GM21723 (cell line): ENCODE results near the gene PDE7B.

Source experiments
- ATAC-seq: cut with Tn5 transposase; IDR thresholded peaks from one replicate; pipeline ENCODE4 v1.9.1; 2021; ENCODE audit warnings: mild to moderate bottlenecking, moderate library complexity; ENCODE audit not compliant: unreplicated experiment

The PDE7B gene

GRCh38 chr6:136022224-136022874 lies 170.8 kb downstream of the PDE7B start:
- ATAC-seq = no peak

- ATAC-seq = no peak
Measured at GRCh38 chr6:136024711-136025110, 173.2 kb downstream of the PDE7B start.

GRCh38 chr6:136025736-136026135 lies 174.2 kb downstream of the PDE7B start:
- no peak for ATAC-seq

- ATAC-seq = no peak
Measured at GRCh38 chr6:136030131-136030530, 178.6 kb downstream of the PDE7B start.

GRCh38 chr6:136031982-136032381 lies 180.5 kb downstream of the PDE7B start:
- no peak for ATAC-seq

- ATAC-seq = no peak
Measured at GRCh38 chr6:136033416-136033815, 181.9 kb downstream of the PDE7B start.

- ATAC-seq = no peak
Measured at GRCh38 chr6:136034422-136034821, 182.9 kb downstream of the PDE7B start.

GRCh38 chr6:136035378-136036070 lies 184.0 kb downstream of the PDE7B start:
- ATAC-seq = no peak

- ATAC-seq = no peak
Measured at GRCh38 chr6:136036071-136036380, 184.5 kb downstream of the PDE7B start.

GRCh38 chr6:136036601-136037000 lies 185.1 kb downstream of the PDE7B start:
- no peak for ATAC-seq

- no peak for ATAC-seq
Measured at GRCh38 chr6:136037242-136037875, 185.9 kb downstream of the PDE7B start.

- ATAC-seq = no peak
Measured at GRCh38 chr6:136037876-136038460, 186.5 kb downstream of the PDE7B start.

- no peak for ATAC-seq
Measured at GRCh38 chr6:136038531-136038930, 187.0 kb downstream of the PDE7B start.

- ATAC-seq = no peak
Measured at GRCh38 chr6:136039185-136039584, 187.7 kb downstream of the PDE7B start.

- ATAC-seq = no peak
Measured at GRCh38 chr6:136050475-136050874, 199.0 kb downstream of the PDE7B start.

- no peak for ATAC-seq
Measured at GRCh38 chr6:136051140-136051775, 199.8 kb downstream of the PDE7B start.

- no peak for ATAC-seq
Measured at GRCh38 chr6:136052031-136052430, 200.5 kb downstream of the PDE7B start.

- no peak for ATAC-seq
Measured at GRCh38 chr6:136058852-136059251, 207.4 kb downstream of the PDE7B start.

GRCh38 chr6:136059308-136059707 lies 207.8 kb downstream of the PDE7B start:
- no peak for ATAC-seq

GRCh38 chr6:136060052-136060451 lies 208.6 kb downstream of the PDE7B start:
- ATAC-seq = no peak

- no peak for ATAC-seq
Measured at GRCh38 chr6:136060759-136061158, 209.3 kb downstream of the PDE7B start.
